GM23338 (cell line): ENCODE results near the gene PNMA5. TPM values are rescaled to one million over a fixed set of nuclear protein-coding genes. Genes with fewer than 3 reads are reported as not detected.

ENCODE experiments used
- ATAC-seq: fragments of 200-7000 bp; cut with Tn5 transposase; 3 replicates; pipeline ENCODE4 v1.9.1; 2020
- DNase-seq: peaks from one replicate; pipeline ENCODE4 v3.0.0-alpha.2; 2015; ENCODE audit warnings: low spot score
- H2AFZ ChIP-seq: fragments of 200-600 bp; sonication (generic); 2 replicates; pipeline ENCODE4 v1.8.0; 2016; ENCODE audit warnings: antibody characterized with exemption, mild to moderate bottlenecking, moderate library complexity
- H3F3A ChIP-seq: fragments of 200-600 bp; sonication (generic); replicated peaks from 2 replicates; pipeline ENCODE4 v1.8.0; 2017; ENCODE audit warnings: antibody characterized with exemption, mixed run types, low read depth
- H3K27ac ChIP-seq: fragments of 200-600 bp; sonication (generic); 2 replicates; pipeline ENCODE4 v1.6.1; 2016; ENCODE audit warnings: low read depth
- H3K27me3 ChIP-seq: fragments of 200-600 bp; sonication (generic); 2 replicates; pipeline ENCODE4 v1.8.0; 2016; ENCODE audit warnings: mild to moderate bottlenecking, mixed run types, moderate library complexity; ENCODE audit not compliant: insufficient read depth
- H3K36me3 ChIP-seq: fragments of 200-600 bp; sonication (generic); 2 replicates; pipeline ENCODE4 v1.8.0; 2016; ENCODE audit warnings: mild to moderate bottlenecking; ENCODE audit not compliant: insufficient read depth
- H3K4me1 ChIP-seq: fragments of 200-600 bp; sonication (generic); 2 replicates; pipeline ENCODE4 v1.8.0; 2016; ENCODE audit warnings: mild to moderate bottlenecking, moderate library complexity; ENCODE audit not compliant: insufficient read depth
- H3K4me2 ChIP-seq: fragments of 200-600 bp; sonication (generic); 2 replicates; pipeline ENCODE4 v1.7.1; 2017; ENCODE audit warnings: mixed run types
- H3K4me3 ChIP-seq: fragments of 200-600 bp; sonication (generic); 2 replicates; pipeline ENCODE4 v1.6.1; 2016; ENCODE audit warnings: mixed run types
- H3K79me2 ChIP-seq: fragments of 200-600 bp; sonication (generic); replicated peaks from 2 replicates; pipeline ENCODE4 v1.8.0; 2017; ENCODE audit warnings: mild to moderate bottlenecking; ENCODE audit not compliant: insufficient read depth
- H3K9me2 ChIP-seq: fragments of 200-600 bp; sonication (generic); 2 replicates; pipeline ENCODE4 v1.8.0; 2017; ENCODE audit not compliant: insufficient read depth
- H4K20me1 ChIP-seq: fragments of 200-600 bp; sonication (generic); replicated peaks from 2 replicates; pipeline ENCODE4 v1.8.0; 2017; ENCODE audit warnings: mild to moderate bottlenecking; ENCODE audit not compliant: insufficient read depth
- H3K27ac Mint-ChIP-seq: 2 replicates; pipeline ENCODE4 v1.8.0; 2020; ENCODE audit warnings: inconsistent platforms, mild to moderate bottlenecking, moderate library complexity, mixed read lengths
- H3K27me3 Mint-ChIP-seq: 3 replicates; pipeline ENCODE4 v1.8.0; 2022; ENCODE audit warnings: low read depth, mild to moderate bottlenecking, moderate library complexity, mixed read lengths, inconsistent platforms; ENCODE audit not compliant: insufficient read depth, poor library complexity
- H3K36me3 Mint-ChIP-seq: 3 replicates; pipeline ENCODE4 v1.8.0; 2021; ENCODE audit warnings: low read depth, mild to moderate bottlenecking, inconsistent platforms, moderate library complexity, mixed read lengths
- H3K4me1 Mint-ChIP-seq: 3 replicates; pipeline ENCODE4 v1.8.0; 2020; ENCODE audit warnings: mild to moderate bottlenecking, inconsistent platforms, mixed read lengths
- H3K4me3 Mint-ChIP-seq: 3 replicates; pipeline ENCODE4 v1.8.0; 2021; ENCODE audit warnings: moderate library complexity, mild to moderate bottlenecking, inconsistent platforms, mixed read lengths
- H3K9me3 Mint-ChIP-seq: 3 replicates; pipeline ENCODE4 v1.8.0; 2020; ENCODE audit warnings: moderate library complexity, mild to moderate bottlenecking, inconsistent platforms, mixed read lengths
- CREB1 ChIP-seq: fragments of 250-450 bp; sonication (Bioruptor Pico); IDR thresholded peaks from 2 replicates; pipeline ENCODE4 v1.5.0; 2020; ENCODE audit warnings: low read depth, mild to moderate bottlenecking, moderate library complexity
- EZH2 ChIP-seq: fragments of 200-600 bp; sonication (generic); IDR thresholded peaks from one replicate; pipeline ENCODE4 v1.8.0; 2017; ENCODE audit warnings: antibody characterized with exemption, mild to moderate bottlenecking, low read depth; ENCODE audit not compliant: unreplicated experiment
- EZH2phosphoT487 ChIP-seq: fragments of 200-600 bp; sonication (generic); IDR thresholded peaks from one replicate; pipeline ENCODE4 v1.8.1; 2018; ENCODE audit warnings: antibody characterized with exemption; ENCODE audit not compliant: unreplicated experiment
- JUNB ChIP-seq: IDR thresholded peaks from one replicate; pipeline ENCODE4 v1.6.1; 2016; ENCODE audit warnings: antibody characterized with exemption; ENCODE audit not compliant: unreplicated experiment
- NANOG ChIP-seq: IDR thresholded peaks from 2 replicates; pipeline ENCODE4 v1.6.1; 2016; ENCODE audit warnings: antibody characterized with exemption, borderline replicate concordance
- POLR2AphosphoS5 ChIP-seq: IDR thresholded peaks from 2 replicates; pipeline ENCODE4 v1.6.1; 2016; ENCODE audit warnings: antibody characterized with exemption, low read depth
- STAT1 ChIP-seq: IDR thresholded peaks from one replicate; pipeline ENCODE4 v1.6.1; 2016; ENCODE audit warnings: antibody characterized with exemption; ENCODE audit not compliant: unreplicated experiment
- ZNF114 ChIP-seq: fragments of 250-450 bp; sonication (Bioruptor Pico); IDR thresholded peaks from 2 replicates; pipeline ENCODE4 v1.5.0; 2020; ENCODE audit warnings: mild to moderate bottlenecking, moderate library complexity
- ZNF331 ChIP-seq: fragments of 250-450 bp; sonication (Bioruptor Pico); IDR thresholded peaks from 2 replicates; pipeline ENCODE4 v1.5.0; 2020; ENCODE audit warnings: low read depth, mild to moderate bottlenecking, moderate library complexity
- polyA plus RNA-seq: library from polyadenylated mRNA; unstranded; fragments of >200 nt; fragmentation: Nextera tagmentation; extraction: Ambion mirVana; gene quantifications from 2 replicates; pipeline ENCODE4 v1.2.1, GENCODE V29; 2016
- total RNA-seq: library from RNA; depleted of rRNA; stranded (reverse); fragments of >200 nt; shearing (Covaris generic); gene quantifications from 2 replicates; pipeline ENCODE4 v1.2.3, GENCODE V29; 2014
- TF ChIP-seq, protein P1 (sequence below): IDR thresholded peaks from one replicate; pipeline ENCODE4 v1.6.1; 2018; ENCODE audit warnings: antibody characterized with exemption; ENCODE audit not compliant: unreplicated experiment
- TF ChIP-seq, protein P2 (sequence below), 2 experiments: fragments of 200-600 bp in 1 of 2; sonication (generic) in 1 of 2; conservative IDR thresholded peaks; 2 replicates each; pipeline versions ENCODE4 v1.5.1 to v1.6.1; 2016 to 2017; ENCODE audit warnings: antibody characterized with exemption in 2 of 2, low read depth in 2 of 2, mild to moderate bottlenecking in 2 of 2, moderate library complexity in 1 of 2
- TF ChIP-seq, protein P3 (sequence below): IDR thresholded peaks from 2 replicates; pipeline ENCODE4 v1.6.1; 2016; ENCODE audit warnings: antibody characterized with exemption
- TF ChIP-seq, protein P4 (sequence below): fragments of 250-450 bp; sonication (Bioruptor Pico); IDR thresholded peaks from 2 replicates; pipeline ENCODE4 v1.5.0; 2020; ENCODE audit warnings: mild to moderate bottlenecking, moderate library complexity

The PNMA5 gene
- total and polyA plus RNA-seq, 2 experiments from 2014 or later = 0.24 to 0.49 TPM

DNA sequence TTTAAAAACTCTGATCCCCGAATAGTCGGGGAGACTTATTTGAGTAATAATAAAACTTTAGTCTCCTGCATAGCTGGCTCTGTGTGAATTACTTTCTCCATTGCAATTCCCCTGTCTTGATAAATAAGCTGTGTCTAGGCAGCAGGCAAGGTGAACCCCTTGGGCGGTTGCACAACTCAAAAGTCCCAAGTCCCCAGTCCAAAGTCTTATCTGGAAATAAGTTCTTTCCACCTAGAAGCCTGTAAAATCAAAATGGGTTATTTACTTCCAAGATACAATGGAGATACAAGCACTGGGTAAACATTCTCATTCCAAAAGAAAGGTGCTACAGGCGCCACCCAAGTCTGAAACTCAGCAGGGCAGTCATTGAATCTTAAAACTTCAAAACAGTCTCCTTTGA lies 10.1 kb upstream of the PNMA5 start:
- Histone ChIP-seq H2AFZ (no peak overlapping the region), H3K4me3 (no peak overlapping the region), H3K4me2 (no peak overlapping the region), H3K9me2 (no peaks in the 10 kb centered on the region), H3F3A (no peaks in the 10 kb centered on the region), H3K4me1 (no peaks in the 10 kb centered on the region), H3K27me3 (no peaks in the 10 kb centered on the region), H3K27ac (no peak overlapping the region), H4K20me1 (no peaks in the 10 kb centered on the region), H3K79me2 (no peaks in the 10 kb centered on the region), H3K36me3 (no peaks in the 10 kb centered on the region)
- no peak overlapping the region for H3K27ac Mint-ChIP-seq
- no peak for TF ChIP-seq NANOG
- no peak for TF ChIP-seq ZNF114 (CRISPR knock-in tag)
- TF ChIP-seq, protein P1, sequence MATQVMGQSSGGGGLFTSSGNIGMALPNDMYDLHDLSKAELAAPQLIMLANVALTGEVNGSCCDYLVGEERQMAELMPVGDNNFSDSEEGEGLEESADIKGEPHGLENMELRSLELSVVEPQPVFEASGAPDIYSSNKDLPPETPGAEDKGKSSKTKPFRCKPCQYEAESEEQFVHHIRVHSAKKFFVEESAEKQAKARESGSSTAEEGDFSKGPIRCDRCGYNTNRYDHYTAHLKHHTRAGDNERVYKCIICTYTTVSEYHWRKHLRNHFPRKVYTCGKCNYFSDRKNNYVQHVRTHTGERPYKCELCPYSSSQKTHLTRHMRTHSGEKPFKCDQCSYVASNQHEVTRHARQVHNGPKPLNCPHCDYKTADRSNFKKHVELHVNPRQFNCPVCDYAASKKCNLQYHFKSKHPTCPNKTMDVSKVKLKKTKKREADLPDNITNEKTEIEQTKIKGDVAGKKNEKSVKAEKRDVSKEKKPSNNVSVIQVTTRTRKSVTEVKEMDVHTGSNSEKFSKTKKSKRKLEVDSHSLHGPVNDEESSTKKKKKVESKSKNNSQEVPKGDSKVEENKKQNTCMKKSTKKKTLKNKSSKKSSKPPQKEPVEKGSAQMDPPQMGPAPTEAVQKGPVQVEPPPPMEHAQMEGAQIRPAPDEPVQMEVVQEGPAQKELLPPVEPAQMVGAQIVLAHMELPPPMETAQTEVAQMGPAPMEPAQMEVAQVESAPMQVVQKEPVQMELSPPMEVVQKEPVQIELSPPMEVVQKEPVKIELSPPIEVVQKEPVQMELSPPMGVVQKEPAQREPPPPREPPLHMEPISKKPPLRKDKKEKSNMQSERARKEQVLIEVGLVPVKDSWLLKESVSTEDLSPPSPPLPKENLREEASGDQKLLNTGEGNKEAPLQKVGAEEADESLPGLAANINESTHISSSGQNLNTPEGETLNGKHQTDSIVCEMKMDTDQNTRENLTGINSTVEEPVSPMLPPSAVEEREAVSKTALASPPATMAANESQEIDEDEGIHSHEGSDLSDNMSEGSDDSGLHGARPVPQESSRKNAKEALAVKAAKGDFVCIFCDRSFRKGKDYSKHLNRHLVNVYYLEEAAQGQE = no peak
- no peak for TF ChIP-seq CREB1 (CRISPR knock-in tag)
- TF ChIP-seq, protein P2, sequence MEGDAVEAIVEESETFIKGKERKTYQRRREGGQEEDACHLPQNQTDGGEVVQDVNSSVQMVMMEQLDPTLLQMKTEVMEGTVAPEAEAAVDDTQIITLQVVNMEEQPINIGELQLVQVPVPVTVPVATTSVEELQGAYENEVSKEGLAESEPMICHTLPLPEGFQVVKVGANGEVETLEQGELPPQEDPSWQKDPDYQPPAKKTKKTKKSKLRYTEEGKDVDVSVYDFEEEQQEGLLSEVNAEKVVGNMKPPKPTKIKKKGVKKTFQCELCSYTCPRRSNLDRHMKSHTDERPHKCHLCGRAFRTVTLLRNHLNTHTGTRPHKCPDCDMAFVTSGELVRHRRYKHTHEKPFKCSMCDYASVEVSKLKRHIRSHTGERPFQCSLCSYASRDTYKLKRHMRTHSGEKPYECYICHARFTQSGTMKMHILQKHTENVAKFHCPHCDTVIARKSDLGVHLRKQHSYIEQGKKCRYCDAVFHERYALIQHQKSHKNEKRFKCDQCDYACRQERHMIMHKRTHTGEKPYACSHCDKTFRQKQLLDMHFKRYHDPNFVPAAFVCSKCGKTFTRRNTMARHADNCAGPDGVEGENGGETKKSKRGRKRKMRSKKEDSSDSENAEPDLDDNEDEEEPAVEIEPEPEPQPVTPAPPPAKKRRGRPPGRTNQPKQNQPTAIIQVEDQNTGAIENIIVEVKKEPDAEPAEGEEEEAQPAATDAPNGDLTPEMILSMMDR (conservative IDR thresholded peaks at IDR 0.05; ENCODE audit: low read depth in 2 of 2) = no peak
- no peak for TF ChIP-seq STAT1
- no peak for TF ChIP-seq JUNB
- TF ChIP-seq EZH2 = no peak
- no peak for TF ChIP-seq EZH2phosphoT487
- TF ChIP-seq, protein P3, sequence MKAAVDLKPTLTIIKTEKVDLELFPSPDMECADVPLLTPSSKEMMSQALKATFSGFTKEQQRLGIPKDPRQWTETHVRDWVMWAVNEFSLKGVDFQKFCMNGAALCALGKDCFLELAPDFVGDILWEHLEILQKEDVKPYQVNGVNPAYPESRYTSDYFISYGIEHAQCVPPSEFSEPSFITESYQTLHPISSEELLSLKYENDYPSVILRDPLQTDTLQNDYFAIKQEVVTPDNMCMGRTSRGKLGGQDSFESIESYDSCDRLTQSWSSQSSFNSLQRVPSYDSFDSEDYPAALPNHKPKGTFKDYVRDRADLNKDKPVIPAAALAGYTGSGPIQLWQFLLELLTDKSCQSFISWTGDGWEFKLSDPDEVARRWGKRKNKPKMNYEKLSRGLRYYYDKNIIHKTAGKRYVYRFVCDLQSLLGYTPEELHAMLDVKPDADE = no peak
- TF ChIP-seq POLR2AphosphoS5 = no peak
- TF ChIP-seq, protein P4, sequence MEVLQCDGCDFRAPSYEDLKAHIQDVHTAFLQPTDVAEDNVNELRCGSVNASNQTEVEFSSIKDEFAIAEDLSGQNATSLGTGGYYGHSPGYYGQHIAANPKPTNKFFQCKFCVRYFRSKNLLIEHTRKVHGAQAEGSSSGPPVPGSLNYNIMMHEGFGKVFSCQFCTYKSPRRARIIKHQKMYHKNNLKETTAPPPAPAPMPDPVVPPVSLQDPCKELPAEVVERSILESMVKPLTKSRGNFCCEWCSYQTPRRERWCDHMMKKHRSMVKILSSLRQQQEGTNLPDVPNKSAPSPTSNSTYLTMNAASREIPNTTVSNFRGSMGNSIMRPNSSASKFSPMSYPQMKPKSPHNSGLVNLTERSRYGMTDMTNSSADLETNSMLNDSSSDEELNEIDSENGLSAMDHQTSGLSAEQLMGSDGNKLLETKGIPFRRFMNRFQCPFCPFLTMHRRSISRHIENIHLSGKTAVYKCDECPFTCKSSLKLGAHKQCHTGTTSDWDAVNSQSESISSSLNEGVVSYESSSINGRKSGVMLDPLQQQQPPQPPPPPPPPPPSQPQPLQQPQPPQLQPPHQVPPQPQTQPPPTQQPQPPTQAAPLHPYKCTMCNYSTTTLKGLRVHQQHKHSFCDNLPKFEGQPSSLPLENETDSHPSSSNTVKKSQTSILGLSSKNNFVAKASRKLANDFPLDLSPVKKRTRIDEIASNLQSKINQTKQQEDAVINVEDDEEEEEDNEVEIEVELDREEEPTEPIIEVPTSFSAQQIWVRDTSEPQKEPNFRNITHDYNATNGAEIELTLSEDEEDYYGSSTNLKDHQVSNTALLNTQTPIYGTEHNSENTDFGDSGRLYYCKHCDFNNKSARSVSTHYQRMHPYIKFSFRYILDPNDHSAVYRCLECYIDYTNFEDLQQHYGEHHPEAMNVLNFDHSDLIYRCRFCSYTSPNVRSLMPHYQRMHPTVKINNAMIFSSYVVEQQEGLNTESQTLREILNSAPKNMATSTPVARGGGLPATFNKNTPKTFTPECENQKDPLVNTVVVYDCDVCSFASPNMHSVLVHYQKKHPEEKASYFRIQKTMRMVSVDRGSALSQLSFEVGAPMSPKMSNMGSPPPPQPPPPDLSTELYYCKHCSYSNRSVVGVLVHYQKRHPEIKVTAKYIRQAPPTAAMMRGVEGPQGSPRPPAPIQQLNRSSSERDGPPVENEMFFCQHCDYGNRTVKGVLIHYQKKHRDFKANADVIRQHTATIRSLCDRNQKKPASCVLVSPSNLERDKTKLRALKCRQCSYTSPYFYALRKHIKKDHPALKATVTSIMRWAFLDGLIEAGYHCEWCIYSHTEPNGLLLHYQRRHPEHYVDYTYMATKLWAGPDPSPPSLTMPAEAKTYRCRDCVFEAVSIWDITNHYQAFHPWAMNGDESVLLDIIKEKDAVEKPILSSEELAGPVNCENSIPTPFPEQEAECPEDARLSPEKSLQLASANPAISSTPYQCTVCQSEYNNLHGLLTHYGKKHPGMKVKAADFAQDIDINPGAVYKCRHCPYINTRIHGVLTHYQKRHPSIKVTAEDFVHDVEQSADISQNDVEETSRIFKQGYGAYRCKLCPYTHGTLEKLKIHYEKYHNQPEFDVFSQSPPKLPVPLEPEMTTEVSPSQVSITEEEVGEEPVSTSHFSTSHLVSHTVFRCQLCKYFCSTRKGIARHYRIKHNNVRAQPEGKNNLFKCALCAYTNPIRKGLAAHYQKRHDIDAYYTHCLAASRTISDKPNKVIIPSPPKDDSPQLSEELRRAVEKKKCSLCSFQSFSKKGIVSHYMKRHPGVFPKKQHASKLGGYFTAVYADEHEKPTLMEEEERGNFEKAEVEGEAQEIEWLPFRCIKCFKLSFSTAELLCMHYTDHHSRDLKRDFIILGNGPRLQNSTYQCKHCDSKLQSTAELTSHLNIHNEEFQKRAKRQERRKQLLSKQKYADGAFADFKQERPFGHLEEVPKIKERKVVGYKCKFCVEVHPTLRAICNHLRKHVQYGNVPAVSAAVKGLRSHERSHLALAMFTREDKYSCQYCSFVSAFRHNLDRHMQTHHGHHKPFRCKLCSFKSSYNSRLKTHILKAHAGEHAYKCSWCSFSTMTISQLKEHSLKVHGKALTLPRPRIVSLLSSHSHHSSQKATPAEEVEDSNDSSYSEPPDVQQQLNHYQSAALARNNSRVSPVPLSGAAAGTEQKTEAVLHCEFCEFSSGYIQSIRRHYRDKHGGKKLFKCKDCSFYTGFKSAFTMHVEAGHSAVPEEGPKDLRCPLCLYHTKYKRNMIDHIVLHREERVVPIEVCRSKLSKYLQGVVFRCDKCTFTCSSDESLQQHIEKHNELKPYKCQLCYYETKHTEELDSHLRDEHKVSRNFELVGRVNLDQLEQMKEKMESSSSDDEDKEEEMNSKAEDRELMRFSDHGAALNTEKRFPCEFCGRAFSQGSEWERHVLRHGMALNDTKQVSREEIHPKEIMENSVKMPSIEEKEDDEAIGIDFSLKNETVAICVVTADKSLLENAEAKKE (CRISPR knock-in tag) = no peak
- TF ChIP-seq ZNF331 (CRISPR knock-in tag) = no peak
- H3K27me3 Mint-ChIP-seq = no peaks in the 10 kb centered on the region
- H3K4me1 Mint-ChIP-seq = no peaks in the 10 kb centered on the region
- peaks cover 14% of the 10 kb centered on the region for H3K9me3 Mint-ChIP-seq
- H3K4me3 Mint-ChIP-seq = no peak overlapping the region
- H3K36me3 Mint-ChIP-seq = no peaks in the 10 kb centered on the region
- ATAC-seq (no peak), DNase-seq (no peak)
